HG03469 (cell line): ENCODE measurements around the gene GYPC.

Experiments used
- ATAC-seq: cut with Tn5 transposase; IDR thresholded peaks from one replicate; pipeline ENCODE4 v1.9.1; 2021; ENCODE audit warnings: mild to moderate bottlenecking, moderate library complexity, moderate number of reproducible peaks; ENCODE audit not compliant: unreplicated experiment

GYPC gene

DNA sequence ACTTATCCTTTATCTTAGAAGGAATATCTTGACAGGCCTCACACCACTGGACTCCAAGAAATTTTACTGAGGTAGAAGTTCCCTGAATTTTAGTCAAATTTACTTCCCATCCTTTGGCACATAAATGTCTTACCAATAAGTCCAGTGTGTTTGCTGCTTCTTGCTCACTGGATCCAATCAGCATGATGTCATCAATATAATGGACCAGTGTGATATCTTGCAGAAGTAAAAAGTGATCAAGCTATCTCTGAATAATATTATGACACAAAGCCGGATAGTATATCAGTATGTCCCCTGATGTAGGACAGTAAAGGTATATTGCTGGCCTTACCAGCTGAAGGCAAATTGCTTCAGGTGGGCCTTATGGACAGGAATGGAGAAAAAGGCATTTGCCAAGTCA, 6.9 kb upstream of the GYPC start:
- ATAC-seq: no peak

GRCh38 chr2:126650994-126651393, 5.0 kb upstream of the GYPC start:
- ATAC-seq: no peak

DNA sequence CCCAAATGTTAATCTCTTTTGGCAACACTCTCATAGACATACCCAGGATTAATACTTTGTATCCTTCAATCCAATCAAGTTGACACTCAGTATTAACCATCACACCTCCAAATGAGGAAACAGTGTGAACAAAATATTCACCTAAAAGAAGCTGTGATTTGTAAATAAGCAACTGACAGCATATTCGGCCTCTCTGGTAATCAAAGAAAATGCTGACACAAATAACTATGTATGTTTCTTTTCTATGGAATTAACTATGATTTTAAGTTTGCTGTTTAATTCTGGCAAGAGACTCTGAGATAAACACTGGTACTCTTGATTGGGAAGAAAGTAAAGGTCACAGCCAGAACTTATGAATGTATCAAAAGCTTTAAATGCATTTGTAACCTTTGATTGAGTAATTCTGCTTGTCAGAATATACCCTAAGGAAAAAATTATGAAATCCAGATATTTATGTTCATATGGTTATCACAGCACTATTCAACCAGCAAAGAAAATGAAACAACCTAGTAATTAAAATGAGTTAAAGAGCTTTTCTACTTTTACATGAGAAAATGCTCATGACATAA, 3.6 kb upstream of the GYPC start:
- ATAC-seq: no peak

DNA sequence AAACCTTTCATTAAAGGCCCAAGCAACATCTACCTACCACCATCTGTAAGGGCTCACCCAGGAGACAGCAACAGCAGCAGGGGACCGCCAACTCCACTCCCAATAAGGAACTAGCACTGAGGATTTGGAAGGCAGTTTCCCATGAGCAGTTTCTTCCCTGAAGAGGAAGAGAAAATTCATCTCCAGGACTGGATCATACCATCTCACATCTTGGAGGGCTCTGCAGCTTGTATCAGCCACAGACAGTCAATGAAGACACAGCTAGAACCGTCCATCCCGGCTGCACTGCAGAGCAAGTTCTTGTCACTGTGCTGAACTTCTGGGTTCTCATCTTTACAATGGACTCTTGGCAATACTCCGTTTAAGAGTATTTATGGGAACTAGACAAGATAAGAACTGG, 2.8 kb upstream of the GYPC start:
- ATAC-seq: no peak

DNA sequence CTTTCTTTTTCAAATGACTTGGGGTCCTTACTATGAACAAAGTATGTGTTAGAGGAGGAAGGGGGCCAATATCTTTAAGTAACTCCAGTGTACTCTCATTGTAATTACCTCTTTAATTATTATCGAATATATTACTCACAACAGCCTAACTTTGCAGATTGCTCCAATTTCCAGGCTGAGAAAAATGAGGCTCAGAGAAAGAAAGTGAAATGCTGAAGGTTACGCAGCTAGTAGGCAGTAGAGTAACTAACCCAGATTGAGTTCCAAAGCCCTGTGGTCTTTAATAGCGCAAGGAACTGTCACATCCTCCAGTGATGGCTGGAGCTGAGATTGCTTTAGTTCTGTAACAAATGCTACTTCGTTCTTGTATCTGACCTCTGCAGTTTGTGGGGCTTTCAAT, 2.2 kb upstream of the GYPC start:
- ATAC-seq: no peak

DNA sequence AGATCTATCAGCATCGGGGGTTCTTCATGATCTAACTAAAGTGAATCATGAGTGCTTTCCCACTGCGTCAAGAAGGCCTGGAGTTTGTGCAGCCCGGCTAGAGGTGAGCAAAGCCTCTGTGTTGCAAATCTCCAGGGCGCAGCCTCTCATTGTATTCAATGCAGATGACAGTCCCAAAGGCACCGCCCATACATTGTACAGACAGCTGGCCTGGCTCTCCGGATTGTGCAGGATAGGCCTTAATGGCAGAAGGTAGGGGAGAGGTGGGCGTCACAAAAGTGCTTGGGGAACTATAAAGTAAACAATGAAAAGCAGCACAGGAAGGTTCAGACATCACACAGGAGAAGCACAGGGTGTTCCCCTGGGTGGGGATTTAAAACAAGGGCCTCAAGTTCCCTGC, 907 bp upstream of the GYPC start:
- ATAC-seq: no peak

DNA sequence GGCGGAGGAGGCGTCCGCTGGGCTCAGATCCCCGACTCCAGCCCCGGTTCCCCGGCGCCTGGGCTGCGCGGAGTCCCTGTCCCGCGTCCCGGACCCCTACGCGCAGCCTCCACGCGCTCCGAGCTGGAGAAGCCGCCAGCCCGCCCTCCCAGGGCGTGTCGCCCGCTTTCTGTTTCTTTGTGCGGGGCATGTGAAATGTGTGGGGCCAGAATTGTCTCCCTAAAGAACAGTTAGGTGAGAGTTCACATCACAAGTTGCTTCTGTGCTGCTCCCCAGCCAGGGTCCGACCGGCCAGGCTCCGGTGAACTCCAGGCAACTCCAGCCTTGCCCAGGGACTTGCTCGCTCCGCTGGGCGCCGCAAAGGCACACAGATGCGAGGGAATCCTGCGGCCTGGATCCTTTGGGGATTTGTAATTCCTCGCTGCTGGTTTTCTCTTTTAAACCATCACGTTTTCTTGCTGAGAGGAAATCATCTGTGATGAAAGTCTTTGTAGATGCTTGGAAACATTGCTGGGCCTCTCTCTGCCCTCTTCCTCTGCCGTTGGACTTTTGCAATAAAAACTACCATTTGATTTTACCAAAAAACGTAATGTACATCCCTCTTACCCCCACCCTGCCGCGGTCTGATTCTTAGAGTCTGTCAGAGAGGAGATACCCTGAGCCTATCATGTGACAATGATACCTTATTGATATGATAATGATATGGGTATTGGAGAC, 631 bp downstream of the GYPC start:
- peak; percentile 5 for ATAC-seq

DNA sequence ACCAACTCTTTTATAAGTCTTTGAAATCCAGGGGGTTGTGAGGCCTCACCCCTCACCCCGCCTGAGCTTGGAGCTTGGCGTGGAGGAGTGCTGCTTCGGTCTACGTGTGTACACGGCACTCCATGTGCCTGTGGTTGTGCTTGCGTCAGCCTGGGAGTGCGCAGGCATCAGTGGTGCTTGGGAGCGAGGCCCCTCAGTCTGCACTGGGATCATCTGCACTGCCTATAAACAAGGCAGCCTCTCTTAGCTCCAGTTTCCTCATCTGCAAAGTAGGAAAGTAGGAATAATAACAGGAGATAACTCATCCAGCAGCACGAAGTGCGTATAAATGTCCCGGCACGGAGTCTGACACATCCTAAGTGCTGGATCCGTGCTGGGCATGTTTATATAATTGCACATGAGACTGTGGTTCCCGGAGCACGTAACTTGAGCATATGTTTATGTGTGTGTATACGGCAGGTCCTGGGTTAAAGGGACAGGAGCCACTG, 1.2 kb downstream of the GYPC start:
- ATAC-seq: peak; percentile 21

GRCh38 chr2:126657636-126658318, 1.8 kb downstream of the GYPC start:
- peak; percentile 60 for ATAC-seq

DNA sequence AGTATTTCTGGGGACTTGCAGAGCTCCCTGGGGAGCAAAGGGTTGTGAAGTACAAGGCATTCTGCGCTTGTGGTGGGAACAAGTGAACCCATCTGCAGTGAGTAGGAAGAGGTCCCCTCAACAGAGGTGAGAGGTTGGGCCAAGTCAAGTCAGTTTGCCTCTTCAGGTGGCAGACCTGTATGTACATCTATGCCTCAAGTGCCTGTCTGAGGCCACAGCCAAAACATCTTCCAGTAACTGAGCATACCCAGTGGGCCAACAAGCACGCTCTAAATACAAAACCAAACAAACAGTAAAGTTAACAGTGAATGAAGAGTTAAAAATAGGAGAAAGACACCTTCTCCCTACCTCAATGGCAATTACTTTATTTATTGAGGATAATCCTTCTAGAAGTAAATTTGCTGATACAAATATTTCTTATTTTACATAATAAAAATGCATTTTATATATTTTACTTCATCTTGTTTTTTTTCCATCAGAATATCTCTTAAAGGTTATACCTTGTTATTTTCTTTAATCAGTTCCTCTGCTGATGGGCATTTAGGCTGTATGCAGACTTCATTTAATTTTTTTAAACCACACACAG, 2.5 kb downstream of the GYPC start:
- peak; percentile 1 for ATAC-seq

GRCh38 chr2:126658905-126659561, 3.1 kb downstream of the GYPC start:
- ATAC-seq: peak; percentile 28

DNA sequence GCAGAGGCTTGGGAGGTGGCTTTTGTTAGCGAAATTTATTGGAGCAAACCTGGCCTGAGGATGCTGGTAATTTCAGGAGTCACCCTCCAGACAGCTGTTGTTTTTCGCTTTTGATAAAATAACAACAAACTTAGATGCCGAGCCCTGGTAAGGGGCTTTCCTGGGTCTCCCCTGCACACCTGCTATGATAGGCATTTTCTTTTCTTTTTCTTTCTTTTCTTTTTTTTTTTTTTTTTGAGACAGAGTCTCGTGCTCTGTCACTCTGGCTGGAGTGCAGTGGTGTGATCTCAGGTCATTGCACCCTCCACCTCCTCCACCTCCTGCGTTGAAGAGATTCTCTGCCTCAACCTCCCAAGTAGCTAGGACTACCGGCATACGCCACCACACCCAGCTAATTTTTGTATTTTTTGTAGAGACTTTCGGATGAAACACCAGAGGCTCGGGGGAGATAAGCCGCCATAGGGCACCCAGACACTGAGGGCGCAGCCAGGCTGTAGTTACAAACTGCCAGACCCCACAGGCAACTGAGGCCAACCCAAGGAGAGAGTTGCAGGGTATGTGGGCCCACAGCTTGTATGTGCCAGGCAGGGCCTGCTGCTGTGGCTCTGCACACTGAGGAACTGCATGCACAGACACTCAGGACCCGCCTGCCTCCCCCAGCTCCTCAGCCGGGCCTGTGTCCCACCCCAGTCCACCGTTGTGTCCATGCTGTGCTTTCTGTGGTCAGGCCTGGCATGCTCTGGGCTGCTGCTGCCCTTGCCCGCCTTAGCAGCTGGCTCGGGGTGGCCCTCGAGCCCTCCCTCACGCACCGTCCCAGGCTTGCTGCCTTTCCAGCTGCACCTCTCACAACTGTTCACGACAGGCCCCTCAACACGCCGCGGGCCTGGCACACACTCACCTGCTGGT, 3.9 kb downstream of the GYPC start:
- no peak for ATAC-seq

DNA sequence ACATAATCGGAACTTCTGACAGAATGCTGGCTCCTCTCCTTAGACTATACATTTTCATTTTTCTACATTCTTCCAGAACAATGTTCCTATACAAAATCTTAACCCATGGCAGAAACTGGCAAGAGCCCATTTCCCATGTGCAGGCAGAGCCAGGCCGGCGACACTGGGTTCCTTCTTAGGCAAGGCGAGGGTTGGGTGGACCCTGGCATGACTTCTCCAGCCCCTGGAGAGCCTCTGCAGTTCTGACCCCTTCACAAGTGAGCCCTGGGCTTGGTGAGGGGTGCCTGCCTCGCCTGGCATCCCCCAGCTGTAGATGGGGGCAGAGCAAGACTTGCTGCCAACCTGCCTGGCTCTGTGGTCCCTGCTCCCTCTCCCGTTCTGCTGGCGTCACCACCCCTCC, 5.0 kb downstream of the GYPC start:
- ATAC-seq: no peak

GRCh38 chr2:126661702-126662500, 5.9 kb downstream of the GYPC start:
- no peak for ATAC-seq

DNA sequence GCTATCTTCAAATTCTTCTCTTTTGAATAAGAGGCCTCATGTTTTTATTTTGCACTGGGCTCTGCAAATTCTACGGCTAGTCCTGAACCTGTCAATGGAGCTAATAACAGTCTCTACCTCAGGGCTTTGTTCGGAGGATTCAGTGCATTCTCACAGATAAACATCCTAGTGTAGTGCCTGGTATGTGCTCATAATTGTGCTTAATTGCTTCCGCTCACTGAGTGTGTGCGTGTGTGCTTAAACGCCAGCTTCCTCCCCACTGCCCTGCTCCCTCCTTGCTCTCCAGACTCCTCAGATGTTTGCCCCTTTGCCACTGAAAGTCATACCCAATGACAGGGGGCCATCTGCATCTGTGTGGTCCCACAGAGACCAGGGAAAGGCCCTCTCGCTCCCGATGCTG, 6.7 kb downstream of the GYPC start:
- ATAC-seq: no peak

DNA sequence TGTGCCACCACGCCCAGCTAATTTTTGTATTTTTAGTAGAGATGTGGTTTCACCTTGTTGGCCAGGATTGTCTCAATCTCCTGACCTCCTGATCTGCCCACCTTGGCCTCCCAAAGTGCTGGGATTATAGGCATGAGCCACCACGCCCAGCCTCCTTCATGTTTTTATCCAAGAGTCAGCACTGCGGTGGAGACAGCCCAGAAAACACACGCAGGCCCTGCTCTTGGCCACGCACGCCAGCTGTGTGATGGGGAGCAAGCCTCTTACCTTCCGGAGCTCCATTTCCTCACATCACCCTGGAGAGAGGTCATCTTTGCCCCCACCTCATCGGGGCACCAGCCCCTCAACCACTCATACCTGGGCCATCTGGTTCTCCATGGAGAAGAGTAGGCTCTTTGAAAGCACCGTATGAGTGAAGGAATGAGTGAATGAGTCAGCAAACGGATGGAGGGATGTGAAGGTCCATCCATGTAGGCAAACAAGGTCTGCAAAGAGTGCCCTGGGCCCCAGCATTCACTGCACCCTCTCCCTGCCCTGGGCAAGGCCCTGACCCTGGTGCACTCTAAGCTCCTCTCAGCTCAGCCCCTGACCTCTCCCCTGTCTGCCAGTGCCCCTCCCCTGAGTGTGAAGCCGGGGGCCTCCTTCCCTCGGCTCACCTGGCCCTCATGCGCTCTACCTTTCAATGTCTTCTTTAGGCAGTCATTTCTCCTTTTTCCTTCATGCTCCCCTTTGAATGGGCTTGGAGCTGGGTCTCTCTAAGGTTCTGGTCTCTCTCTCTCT, 7.4 kb downstream of the GYPC start:
- no peak for ATAC-seq

DNA sequence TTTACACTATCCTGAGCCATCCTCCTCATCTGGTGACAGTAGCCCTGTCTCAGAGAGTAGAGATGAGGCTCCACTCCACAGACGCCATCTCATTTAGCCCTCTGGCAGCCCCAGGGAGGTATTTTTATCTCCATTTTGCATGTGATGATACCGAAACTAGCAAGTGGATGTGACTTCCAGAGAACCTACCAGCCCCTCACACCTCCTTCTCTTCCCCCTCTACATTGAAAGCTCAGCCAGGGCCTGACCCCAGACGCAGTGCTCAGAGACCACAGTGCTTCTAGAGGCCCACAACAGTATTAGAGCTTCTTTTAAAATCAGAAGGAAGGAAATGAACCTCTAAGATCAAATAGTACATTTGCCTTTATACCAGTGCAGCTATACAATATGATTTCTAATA, 8.3 kb downstream of the GYPC start:
- peak; percentile 70 for ATAC-seq

GRCh38 chr2:126664639-126665038, 8.7 kb downstream of the GYPC start:
- peak; percentile 17 for ATAC-seq

DNA sequence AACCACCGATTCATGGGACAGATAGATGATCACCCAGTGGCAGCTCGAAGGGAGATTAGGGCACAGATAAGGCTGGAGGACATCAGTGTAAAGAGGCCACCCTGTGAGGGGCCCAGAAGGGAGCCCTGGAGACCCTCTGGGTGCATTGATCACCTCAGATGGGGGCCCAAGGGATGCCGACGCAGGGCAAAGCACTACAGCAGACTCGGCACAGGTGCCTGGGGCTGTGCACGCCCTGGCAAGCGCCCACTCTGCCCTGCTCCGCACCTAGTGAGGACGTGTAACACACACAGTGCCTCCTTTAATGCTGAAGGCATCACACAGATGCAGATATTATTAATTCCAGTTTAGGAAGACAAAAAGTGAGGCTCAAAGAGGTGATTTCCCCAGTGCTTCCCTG, 9.5 kb downstream of the GYPC start:
- no peak for ATAC-seq
